ENCODE measurements around the gene STXBP5. TPM values are rescaled to one million over a fixed set of nuclear protein-coding genes. Genes with fewer than 3 reads are reported as not detected.

The STXBP5 gene
- total and polyA plus RNA-seq, 2 of the 4 experiments (the other 2 are of a cell fraction): 13.2 to 46.4 TPM

DNA sequence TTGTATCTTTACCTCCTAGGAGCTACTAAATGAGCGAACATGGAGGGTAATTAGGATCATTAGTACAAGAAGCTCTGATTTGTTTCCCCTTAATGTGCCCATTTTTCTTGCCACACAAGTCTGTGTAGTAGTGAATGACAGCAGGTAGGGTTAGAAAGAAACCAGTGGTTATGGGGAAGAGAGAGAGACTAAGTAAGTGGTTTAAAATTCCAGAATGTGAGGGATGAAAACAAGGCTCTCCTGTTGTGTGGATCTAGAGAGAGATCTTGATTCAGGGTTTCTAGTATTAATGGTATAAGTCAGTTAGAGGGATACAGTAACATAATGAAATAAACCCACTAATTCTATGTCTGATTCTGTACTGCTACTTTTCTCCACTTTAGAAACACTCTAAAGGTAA is 22.7 kb downstream of the STXBP5 start:
- WGBS, 2 experiments (ENCODE audit: extremely low coverage in 2 of 2, insufficient read length in 1 of 2): no CpG with 5 or more reads among the region's 1 CpG
- H3K79me1 ChIP-seq (ENCODE audit: low read depth in 1 of 2, low read length in 2 of 2): peaks cover 23 to 48% of the 10 kb centered on the region in 2 experiments

More for the DNA sequence above, 22.7 kb downstream of the STXBP5 start:
- no peak for TF ChIP-seq MAFK (IDR thresholded peaks at IDR 0.05; ENCODE audit: low read depth, low read length)
- no peak for TF ChIP-seq CHD1 (IDR thresholded peaks at IDR 0.05; ENCODE audit: low read depth, low read length)
- no peak for TF ChIP-seq RFX5 (IDR thresholded peaks at IDR 0.05; ENCODE audit: low read depth, low read length)
- no peak for TF ChIP-seq RAD21 (IDR thresholded peaks at IDR 0.05; ENCODE audit: low read length)
- no peak for TF ChIP-seq FOS (IDR thresholded peaks at IDR 0.05; ENCODE audit: low read depth, low read length)
- no peak for TF ChIP-seq MXI1 (IDR thresholded peaks at IDR 0.05; ENCODE audit: borderline replicate concordance, low read depth, low read length)
- TF ChIP-seq SMC3 (IDR thresholded peaks at IDR 0.05; ENCODE audit: low read depth, low read length): no peak
- TF ChIP-seq CEBPB (IDR thresholded peaks at IDR 0.05; ENCODE audit: low read depth, low read length): no peak
- TF ChIP-seq RCOR1 (IDR thresholded peaks at IDR 0.05; ENCODE audit: insufficient replicate concordance, low read length): no peak
- TF ChIP-seq, protein P1, sequence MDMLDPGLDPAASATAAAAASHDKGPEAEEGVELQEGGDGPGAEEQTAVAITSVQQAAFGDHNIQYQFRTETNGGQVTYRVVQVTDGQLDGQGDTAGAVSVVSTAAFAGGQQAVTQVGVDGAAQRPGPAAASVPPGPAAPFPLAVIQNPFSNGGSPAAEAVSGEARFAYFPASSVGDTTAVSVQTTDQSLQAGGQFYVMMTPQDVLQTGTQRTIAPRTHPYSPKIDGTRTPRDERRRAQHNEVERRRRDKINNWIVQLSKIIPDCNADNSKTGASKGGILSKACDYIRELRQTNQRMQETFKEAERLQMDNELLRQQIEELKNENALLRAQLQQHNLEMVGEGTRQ (IDR thresholded peaks at IDR 0.05; ENCODE audit: low read depth, low read length): no peak
- TF ChIP-seq POLR2A (IDR thresholded peaks at IDR 0.05; ENCODE audit: low read depth, low read length): no peak
- TF ChIP-seq NFE2L2 (IDR thresholded peaks at IDR 0.05; ENCODE audit: low read depth, low read length): no peak
- TF ChIP-seq BHLHE40 (IDR thresholded peaks at IDR 0.05; ENCODE audit: low read depth, low read length): no peak
- TF ChIP-seq, protein P2, sequence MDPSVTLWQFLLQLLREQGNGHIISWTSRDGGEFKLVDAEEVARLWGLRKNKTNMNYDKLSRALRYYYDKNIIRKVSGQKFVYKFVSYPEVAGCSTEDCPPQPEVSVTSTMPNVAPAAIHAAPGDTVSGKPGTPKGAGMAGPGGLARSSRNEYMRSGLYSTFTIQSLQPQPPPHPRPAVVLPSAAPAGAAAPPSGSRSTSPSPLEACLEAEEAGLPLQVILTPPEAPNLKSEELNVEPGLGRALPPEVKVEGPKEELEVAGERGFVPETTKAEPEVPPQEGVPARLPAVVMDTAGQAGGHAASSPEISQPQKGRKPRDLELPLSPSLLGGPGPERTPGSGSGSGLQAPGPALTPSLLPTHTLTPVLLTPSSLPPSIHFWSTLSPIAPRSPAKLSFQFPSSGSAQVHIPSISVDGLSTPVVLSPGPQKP (IDR thresholded peaks at IDR 0.05; ENCODE audit: borderline replicate concordance, low read depth, low read length): no peak
- TF ChIP-seq, protein P3, sequence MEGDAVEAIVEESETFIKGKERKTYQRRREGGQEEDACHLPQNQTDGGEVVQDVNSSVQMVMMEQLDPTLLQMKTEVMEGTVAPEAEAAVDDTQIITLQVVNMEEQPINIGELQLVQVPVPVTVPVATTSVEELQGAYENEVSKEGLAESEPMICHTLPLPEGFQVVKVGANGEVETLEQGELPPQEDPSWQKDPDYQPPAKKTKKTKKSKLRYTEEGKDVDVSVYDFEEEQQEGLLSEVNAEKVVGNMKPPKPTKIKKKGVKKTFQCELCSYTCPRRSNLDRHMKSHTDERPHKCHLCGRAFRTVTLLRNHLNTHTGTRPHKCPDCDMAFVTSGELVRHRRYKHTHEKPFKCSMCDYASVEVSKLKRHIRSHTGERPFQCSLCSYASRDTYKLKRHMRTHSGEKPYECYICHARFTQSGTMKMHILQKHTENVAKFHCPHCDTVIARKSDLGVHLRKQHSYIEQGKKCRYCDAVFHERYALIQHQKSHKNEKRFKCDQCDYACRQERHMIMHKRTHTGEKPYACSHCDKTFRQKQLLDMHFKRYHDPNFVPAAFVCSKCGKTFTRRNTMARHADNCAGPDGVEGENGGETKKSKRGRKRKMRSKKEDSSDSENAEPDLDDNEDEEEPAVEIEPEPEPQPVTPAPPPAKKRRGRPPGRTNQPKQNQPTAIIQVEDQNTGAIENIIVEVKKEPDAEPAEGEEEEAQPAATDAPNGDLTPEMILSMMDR (conservative IDR thresholded peaks at IDR 0.05; ENCODE audit: low read depth, low read length): no peak
- TF ChIP-seq MAZ (IDR thresholded peaks at IDR 0.05; ENCODE audit: borderline replicate concordance, low read depth, low read length): no peak
- no peak overlapping the region for H2AK5ac ChIP-seq (ENCODE audit: low read depth, low read length)
- no peaks in the 10 kb centered on the region for H3K9me3 ChIP-seq (ENCODE audit: control insufficient read depth, insufficient read depth, low read length)
- in situ Hi-C loops (cut with MboI; ENCODE audit: low sequenced_read_pairs): no loop called here
- H3K4me3 ChIP-seq (ENCODE audit: insufficient read depth, low read depth, low read length): no peak overlapping the region
- H2BK5ac ChIP-seq (ENCODE audit: low read depth, low read length, poor library complexity, severe bottlenecking): no peak overlapping the region
- no peak overlapping the region for H3K23ac ChIP-seq (ENCODE audit: low read depth, low read length)
- no peaks in the 10 kb centered on the region for H3K27me3 ChIP-seq (ENCODE audit: control insufficient read depth, insufficient read depth, low read length)
- H2BK120ac ChIP-seq (ENCODE audit: low read depth, low read length): no peak overlapping the region
- no peak overlapping the region for H4K8ac ChIP-seq (ENCODE audit: low read depth in 2 of 2, low read length in 2 of 2)
- dilution Hi-C loops (cut with HindIII; ENCODE audit: low sequenced_read_pairs, unreplicated experiment): no loop called here
- H2BK15ac ChIP-seq (ENCODE audit: low read depth, low read length): no peak overlapping the region
- peaks cover 8% of the 10 kb centered on the region for H3K4me1 ChIP-seq (ENCODE audit: control insufficient read depth, insufficient read depth, low read length)
- 0 out of 2 replicates have a peak, but pooled peaks cover 3% of the 10 kb centered on the region for H3K9me1 ChIP-seq (ENCODE audit: insufficient read depth, low read length)
- no peak overlapping the region for H3K4ac ChIP-seq (ENCODE audit: low read depth, low read length)
- H2AK9ac ChIP-seq (replicated peaks; ENCODE audit: low read depth, low read length, poor library complexity): no peak overlapping the region
- no peak overlapping the region for H3K9ac ChIP-seq (ENCODE audit: low read depth, low read length)
- H3K56ac ChIP-seq (ENCODE audit: extremely low read depth, insufficient read depth, low read length): no peak overlapping the region
- no peak overlapping the region for H4K5ac ChIP-seq (ENCODE audit: low read depth, low read length)
- no peak overlapping the region for H3K18ac ChIP-seq (ENCODE audit: low read depth, low read length)
- DNase-seq: no peak
- CTCF ChIA-PET: no interaction called here
- no peak for ATAC-seq (ENCODE audit: low read depth)
- H2AFZ ChIP-seq (replicated peaks; ENCODE audit: low read length, poor library complexity): no peak overlapping the region
- no peak overlapping the region for H2BK20ac ChIP-seq (ENCODE audit: low read depth, low read length)
- intact Hi-C loops (cut with micrococcal nuclease): no loop called here
- no peak overlapping the region for H3K27ac ChIP-seq (ENCODE audit: insufficient read depth, low read length)
- H4K20me1 ChIP-seq (ENCODE audit: insufficient read depth, low read length): peaks cover 3% of the 10 kb centered on the region; the same call in 1 of the 2 replicates
- peaks cover 4% of the 10 kb centered on the region for H3K36me3 ChIP-seq (ENCODE audit: control insufficient read depth, insufficient read depth, low read length)
- no peak overlapping the region for H4K91ac ChIP-seq (ENCODE audit: insufficient read depth, low read depth, low read length)
- POLR2A ChIA-PET (ENCODE audit: unreplicated experiment): no interaction called here
- H3K14ac ChIP-seq (replicated peaks; ENCODE audit: low read depth, low read length): no peak overlapping the region
- no peak overlapping the region for H3K4me2 ChIP-seq (ENCODE audit: low read depth, low read length)
- no TSS peak for BruUV-seq (replicated peaks)

All from IMR-90 (cell line).